Ovary (tissue), 3 donors: ENCODE measurements around the gene LEMD3.

ENCODE experiments used
- CTCF ChIP-seq, 3 donors: fragments of 450-650 bp in 2 of 3; fragments of 200-600 bp in 1 of 3; IDR thresholded peaks; one replicate each; pipeline versions ENCODE4 v1.5.1 to v1.8.0; 2016 to 2022; ENCODE audit warnings: antibody characterized with exemption in 3 of 3, mild to moderate bottlenecking in 1 of 3
- EP300 ChIP-seq: sonication (generic); formaldehyde crosslinking; IDR thresholded peaks from one replicate; pipeline ENCODE4 v1.6.1; 2017; ENCODE audit warnings: antibody characterized with exemption
- POLR2A ChIP-seq: fragments of 450-650 bp; IDR thresholded peaks from one replicate; pipeline ENCODE4 v1.6.1; 2017; ENCODE audit warnings: antibody characterized with exemption, mild to moderate bottlenecking, moderate library complexity
- donor health status: DM: no; HTN: no; CAD: no.

- TF ChIP-seq CTCF (IDR thresholded peaks at IDR 0.05) (no peak), EP300 (no peak), POLR2A (no peak)
Observed at GRCh38 chr12:65287426-65287825, 118.0 kb downstream of the LEMD3 start.
